ENCODE results near the gene DRAM1. TPM values are rescaled to one million over a fixed set of nuclear protein-coding genes. Genes with fewer than 3 reads are reported as not detected.

DRAM1 gene
- total and polyA plus RNA-seq, 10 of the 15 experiments (the other 5 are each of a cell fraction or from before 2014, with no cell fraction given), result 22.4 to 91.5 (median 41.4) TPM

GRCh38 chr12:101841069-101841468, 36.3 kb upstream of the DRAM1 start:
- SMC1A ChIA-PET (ENCODE audit: uncharacterized antibody, unreplicated experiment), result interaction anchor here (0.6 to 7.0 kb wide), 13 partner anchors 14 to 891 kb away, joined by 3 to 93 read pairs (median 4); partner anchors contain the start of gene GNPTAB

More at GRCh38 chr12:101841069-101841468, 36.3 kb upstream of the DRAM1 start:
- H2AFZ ChIP-seq (ENCODE audit: control insufficient read depth, low read depth, low read length), result no peak overlapping the region
- TF ChIP-seq BHLHE40 (IDR thresholded peaks at IDR 0.05; ENCODE audit: borderline replicate concordance in 1 of 2, low read depth in 2 of 2, low read length in 1 of 2) (no peak), PAX5 (IDR thresholded peaks at IDR 0.05; ENCODE audit: borderline replicate concordance, low read depth, low read length) (no peak), BCL11A (IDR thresholded peaks at IDR 0.05; ENCODE audit: low read depth, low read length) (no peak), TAF1 (IDR thresholded peaks at IDR 0.05; ENCODE audit: borderline replicate concordance, low read depth, low read length) (no peak), E4F1 (IDR thresholded peaks at IDR 0.05; ENCODE audit: borderline replicate concordance, partially characterized antibody) (no peak), YY1 (IDR thresholded peaks at IDR 0.05; ENCODE audit: low read depth, low read length) (no peak), ZNF207 (IDR thresholded peaks at IDR 0.05; ENCODE audit: borderline replicate concordance) (no peak), PRDM15 (CRISPR knock-in tag; IDR thresholded peaks at IDR 0.05) (no peak)
- peaks cover 15% of the 10 kb centered on the region for H3K4me1 ChIP-seq (ENCODE audit: control insufficient read depth, insufficient read depth, low read length)
- no peak for DNase-seq (ENCODE audit: low read depth, low spot score)
- intact Hi-C loops (cut with micrococcal nuclease; ENCODE audit: unreplicated experiment) (no loop called here), in situ Hi-C loops (cut with MboI) (no loop called here)
- H3K9ac ChIP-seq (ENCODE audit: control insufficient read depth, insufficient read depth, low read length), result no peak overlapping the region
- H3K79me2 ChIP-seq (ENCODE audit: control insufficient read depth, insufficient read depth, low read length), result no peaks in the 10 kb centered on the region
- H4K20me1 ChIP-seq (ENCODE audit: control insufficient read depth, insufficient read depth), result no peaks in the 10 kb centered on the region
- FAIRE-seq, result no peak
- no peak overlapping the region for H3K4me2 ChIP-seq (ENCODE audit: control insufficient read depth, insufficient read depth)
- no peaks in the 10 kb centered on the region for H3K36me3 ChIP-seq (ENCODE audit: control insufficient read depth in 2 of 2, insufficient read depth in 2 of 2, low read length in 1 of 2)
- no peak overlapping the region for H3K4me3 ChIP-seq
- H3K27me3 ChIP-seq (replicated peaks in 1 of 2; ENCODE audit: control insufficient read depth in 2 of 2, insufficient read depth in 2 of 2, low read length in 1 of 2), result no peaks in the 10 kb centered on the region
- RAD21 ChIA-PET (ENCODE audit: unreplicated experiment), result interaction anchor here (1.1 to 4.2 kb wide), 6 partner anchors 13 to 426 kb away, joined by 3 to 61 read pairs (median 12); partner anchors contain the start of gene GNPTAB
- WGBS (ENCODE audit: insufficient coverage, insufficient replicate concordance, low lambda C conversion rate, missing lambda C conversion rate), result 57% methylated on average over 4 of the region's 4 CpGs
- H3K27ac ChIP-seq (ENCODE audit: control insufficient read depth, insufficient read depth), result no peak overlapping the region
- CTCF ChIA-PET, result interaction anchor here (0.6 to 10.4 kb wide), 18 partner anchors 10 to 899 kb away, joined by 3 to 179 read pairs (median 12); partner anchors contain the start of gene GNPTAB
- no peak for ATAC-seq
- POLR2A ChIA-PET, result interaction anchor here (0.7 to 3.1 kb wide), 4 partner anchors 10 to 67 kb away, joined by 3 to 14 read pairs (median 4); partner anchors contain the start of gene GNPTAB
- BruUV-seq (replicated peaks), result no TSS peak
- no peaks in the 10 kb centered on the region for H3K9me3 ChIP-seq (replicated peaks; ENCODE audit: control insufficient read depth, insufficient read depth, low read length)
